ENCODE data around the gene COPS4.
A peak's percentile ranks its signal among the peaks of the same experiment; 100 is the strongest.

COPS4 gene

DNA sequence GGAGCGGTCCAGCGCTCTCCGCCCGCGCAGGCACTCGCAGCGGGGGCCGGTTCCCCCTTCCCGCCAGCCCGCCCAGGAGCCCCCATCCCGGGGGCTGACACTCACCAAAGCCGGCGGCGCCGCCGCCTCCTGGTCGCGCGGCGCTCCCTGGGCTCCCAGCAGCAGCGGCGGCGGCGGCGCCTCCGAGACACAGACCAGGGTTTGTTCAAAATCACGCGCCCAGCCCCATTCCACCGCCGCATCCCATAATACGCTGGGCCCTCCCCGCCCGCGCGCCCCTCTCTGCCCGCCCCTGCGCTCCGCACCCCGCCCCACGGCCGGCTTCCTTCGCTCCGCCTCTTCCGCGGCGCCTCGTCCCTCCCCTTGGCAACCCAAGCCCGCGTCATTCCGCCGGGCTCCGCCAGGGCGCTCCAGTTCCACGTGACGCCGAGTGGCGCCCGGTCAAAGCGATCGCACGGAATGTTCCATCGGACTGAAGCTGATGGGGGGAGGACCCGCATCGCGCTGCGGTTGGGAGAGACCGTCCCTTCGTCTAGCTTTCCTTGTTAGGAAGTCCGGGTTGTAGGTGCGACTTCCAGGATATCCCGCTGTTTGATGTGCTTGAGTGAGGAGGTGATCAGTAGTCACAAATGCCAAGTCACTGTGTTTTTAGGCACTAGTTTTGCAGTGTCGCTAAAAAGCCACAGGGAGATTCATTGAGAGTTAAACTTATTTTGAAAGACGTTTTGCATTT lies 22.1 kb upstream of the COPS4 start:
- H3K27me3 ChIP-seq (ENCODE audit: insufficient read depth, low read length, poor library complexity, severe bottlenecking) = no peaks in the 10 kb centered on the region
- no peaks in the 10 kb centered on the region for H3K9me3 ChIP-seq (ENCODE audit: insufficient read depth, low read depth, low read length)
- H3K79me2 ChIP-seq (ENCODE audit: insufficient read depth, low read length) = peaks cover 45% of the 10 kb centered on the region
- peak overlapping the region; percentile 99 for H3K4me2 ChIP-seq (ENCODE audit: low read depth, low read length, poor library complexity, severe bottlenecking)
- peaks cover 36% of the 10 kb centered on the region for H3K4me1 ChIP-seq (ENCODE audit: insufficient read depth, low read length, poor library complexity, severe bottlenecking)
- peaks cover 23% of the 10 kb centered on the region for H4K20me1 ChIP-seq (ENCODE audit: insufficient read depth, low read length, poor library complexity, severe bottlenecking)
- H3F3A ChIP-seq (ENCODE audit: low read depth) = no peaks in the 10 kb centered on the region; the same call in 1 of the 2 replicates
- TF ChIP-seq, protein P1, sequence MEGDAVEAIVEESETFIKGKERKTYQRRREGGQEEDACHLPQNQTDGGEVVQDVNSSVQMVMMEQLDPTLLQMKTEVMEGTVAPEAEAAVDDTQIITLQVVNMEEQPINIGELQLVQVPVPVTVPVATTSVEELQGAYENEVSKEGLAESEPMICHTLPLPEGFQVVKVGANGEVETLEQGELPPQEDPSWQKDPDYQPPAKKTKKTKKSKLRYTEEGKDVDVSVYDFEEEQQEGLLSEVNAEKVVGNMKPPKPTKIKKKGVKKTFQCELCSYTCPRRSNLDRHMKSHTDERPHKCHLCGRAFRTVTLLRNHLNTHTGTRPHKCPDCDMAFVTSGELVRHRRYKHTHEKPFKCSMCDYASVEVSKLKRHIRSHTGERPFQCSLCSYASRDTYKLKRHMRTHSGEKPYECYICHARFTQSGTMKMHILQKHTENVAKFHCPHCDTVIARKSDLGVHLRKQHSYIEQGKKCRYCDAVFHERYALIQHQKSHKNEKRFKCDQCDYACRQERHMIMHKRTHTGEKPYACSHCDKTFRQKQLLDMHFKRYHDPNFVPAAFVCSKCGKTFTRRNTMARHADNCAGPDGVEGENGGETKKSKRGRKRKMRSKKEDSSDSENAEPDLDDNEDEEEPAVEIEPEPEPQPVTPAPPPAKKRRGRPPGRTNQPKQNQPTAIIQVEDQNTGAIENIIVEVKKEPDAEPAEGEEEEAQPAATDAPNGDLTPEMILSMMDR (conservative IDR thresholded peaks at IDR 0.05; ENCODE audit: low read length) = peak; percentile 23; the same call in 1 of the 2 replicates
- TF ChIP-seq EZH2phosphoT487 (IDR thresholded peaks at IDR 0.05; ENCODE audit: borderline replicate concordance) = no peak
- H3K36me3 ChIP-seq (ENCODE audit: insufficient read depth, low read length) = no peaks in the 10 kb centered on the region
- H3K9me2 ChIP-seq (replicated peaks; ENCODE audit: low read depth, low read length) = no peaks in the 10 kb centered on the region
- peak overlapping the region; percentile 97 for H3K9ac ChIP-seq (ENCODE audit: low read depth, low read length, poor library complexity, severe bottlenecking)
- peak overlapping the region; percentile 93 for H2AFZ ChIP-seq (ENCODE audit: low read length)
- H3K4me3 ChIP-seq (ENCODE audit: low read length, poor library complexity, severe bottlenecking) = peak overlapping the region; percentile 99

DNA sequence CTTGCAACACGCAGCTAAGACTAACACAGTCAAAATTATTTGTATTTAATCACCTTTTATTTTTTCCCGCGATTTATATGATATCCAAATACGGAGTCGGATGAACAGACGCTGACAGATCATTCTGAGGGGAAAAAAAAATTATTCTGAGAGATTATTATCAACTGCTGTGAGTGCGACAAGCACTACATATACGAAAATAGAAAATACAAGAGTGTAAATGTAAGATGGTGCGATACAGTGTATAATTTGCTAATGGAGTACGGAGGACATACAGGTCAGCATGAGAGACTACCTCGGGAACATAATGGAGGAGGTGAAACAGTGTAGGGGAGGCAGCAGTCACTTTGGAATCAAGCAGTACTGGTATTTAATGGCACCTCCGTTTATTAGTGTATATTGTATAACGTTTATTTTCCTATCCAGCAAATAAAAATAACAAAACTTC lies 21.5 kb upstream of the COPS4 start:
- peak overlapping the region; percentile 80 for H3K9ac ChIP-seq (ENCODE audit: low read depth, low read length, poor library complexity, severe bottlenecking)
- peak overlapping the region; percentile 80 for H3K4me3 ChIP-seq (ENCODE audit: low read length, poor library complexity, severe bottlenecking)
- peak overlapping the region; percentile 76 for H3K4me2 ChIP-seq (ENCODE audit: low read depth, low read length, poor library complexity, severe bottlenecking)
- H3K27me3 ChIP-seq (ENCODE audit: insufficient read depth, low read length, poor library complexity, severe bottlenecking) = no peaks in the 10 kb centered on the region
- no peak for TF ChIP-seq EZH2phosphoT487 (IDR thresholded peaks at IDR 0.05; ENCODE audit: borderline replicate concordance)
- TF ChIP-seq, protein P1 (conservative IDR thresholded peaks at IDR 0.05; ENCODE audit: low read length) = no peak
- H3K79me2 ChIP-seq (ENCODE audit: insufficient read depth, low read length) = peaks cover 39% of the 10 kb centered on the region
- no peaks in the 10 kb centered on the region; the same call in 1 of the 2 replicates for H3F3A ChIP-seq (ENCODE audit: low read depth)
- no peaks in the 10 kb centered on the region for H3K9me3 ChIP-seq (ENCODE audit: insufficient read depth, low read depth, low read length)
- H3K36me3 ChIP-seq (ENCODE audit: insufficient read depth, low read length) = no peaks in the 10 kb centered on the region
- no peaks in the 10 kb centered on the region for H3K9me2 ChIP-seq (replicated peaks; ENCODE audit: low read depth, low read length)
- peaks cover 21% of the 10 kb centered on the region for H4K20me1 ChIP-seq (ENCODE audit: insufficient read depth, low read length, poor library complexity, severe bottlenecking)
- peak overlapping the region; percentile 93 for H2AFZ ChIP-seq (ENCODE audit: low read length)
- H3K4me1 ChIP-seq (ENCODE audit: insufficient read depth, low read length, poor library complexity, severe bottlenecking) = peaks cover 31% of the 10 kb centered on the region

DNA sequence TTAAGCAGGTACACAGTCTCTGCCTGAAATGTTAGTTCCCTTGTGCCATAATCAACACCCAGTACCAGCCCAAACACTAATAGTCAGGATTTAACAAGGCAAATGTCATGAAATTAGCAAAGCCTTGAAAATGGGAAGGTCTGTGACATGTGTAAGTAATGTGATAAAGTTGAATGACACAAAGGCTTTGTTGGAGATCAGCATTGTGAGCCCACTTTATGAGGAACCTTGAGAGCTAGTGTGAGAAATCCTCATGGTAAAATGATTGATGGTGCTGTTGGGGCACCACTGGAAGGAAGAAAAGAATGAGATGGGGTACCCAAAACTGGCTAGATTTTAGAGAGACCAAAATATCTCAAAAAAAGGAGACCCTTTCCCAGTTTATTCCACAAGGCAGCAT lies 21.1 kb upstream of the COPS4 start:
- no peaks in the 10 kb centered on the region for H3K9me2 ChIP-seq (replicated peaks; ENCODE audit: low read depth, low read length)
- peak overlapping the region; percentile 80 for H3K9ac ChIP-seq (ENCODE audit: low read depth, low read length, poor library complexity, severe bottlenecking)
- H4K20me1 ChIP-seq (ENCODE audit: insufficient read depth, low read length, poor library complexity, severe bottlenecking) = peaks cover 18% of the 10 kb centered on the region
- H3K4me2 ChIP-seq (ENCODE audit: low read depth, low read length, poor library complexity, severe bottlenecking) = peak overlapping the region; percentile 76
- H3K9me3 ChIP-seq (ENCODE audit: insufficient read depth, low read depth, low read length) = no peaks in the 10 kb centered on the region
- no peaks in the 10 kb centered on the region for H3K36me3 ChIP-seq (ENCODE audit: insufficient read depth, low read length)
- 0 out of 2 replicates have a peak overlapping the region, but pooled peaks have one; percentile 93 for H2AFZ ChIP-seq (ENCODE audit: low read length)
- H3F3A ChIP-seq (ENCODE audit: low read depth) = no peaks in the 10 kb centered on the region; the same call in 1 of the 2 replicates
- no peaks in the 10 kb centered on the region for H3K27me3 ChIP-seq (ENCODE audit: insufficient read depth, low read length, poor library complexity, severe bottlenecking)
- H3K4me3 ChIP-seq (ENCODE audit: low read length, poor library complexity, severe bottlenecking) = peak overlapping the region; percentile 80
- no peak for TF ChIP-seq EZH2phosphoT487 (IDR thresholded peaks at IDR 0.05; ENCODE audit: borderline replicate concordance)
- TF ChIP-seq, protein P1 (conservative IDR thresholded peaks at IDR 0.05; ENCODE audit: low read length) = no peak
- peaks cover 34% of the 10 kb centered on the region for H3K79me2 ChIP-seq (ENCODE audit: insufficient read depth, low read length)
- peaks cover 29% of the 10 kb centered on the region for H3K4me1 ChIP-seq (ENCODE audit: insufficient read depth, low read length, poor library complexity, severe bottlenecking)

Data from Loucy (cell line).